Suppressor macrophage treated with lipopolysaccharide for 1 hour (primary cell): ENCODE measurements around the gene UBE2G2.
A peak's percentile ranks its signal among the peaks of the same experiment; 100 is the strongest.

ENCODE experiments used
- DNase-seq, 3 donors: peaks; one replicate each; pipeline ENCODE4 v3.0.0-alpha.2; 2020 to 2022

Gene UBE2G2

GRCh38 chr21:44762221-44763049, 39.2 kb downstream of the UBE2G2 start:
- DNase-seq, result no peak

- DNase-seq, result no peak
Measured at GRCh38 chr21:44761747-44762208, 39.8 kb downstream of the UBE2G2 start.

- DNase-seq, result no peak
Measured at GRCh38 chr21:44761011-44761729, 40.5 kb downstream of the UBE2G2 start.

GRCh38 chr21:44760376-44760775, 41.2 kb downstream of the UBE2G2 start:
- DNase-seq, result no peak

- DNase-seq, result no peak
Measured at GRCh38 chr21:44759628-44760285, 41.9 kb downstream of the UBE2G2 start.

- no peak for DNase-seq
Measured at GRCh38 chr21:44758781-44759627, 42.6 kb downstream of the UBE2G2 start.

- DNase-seq, result no peak
Measured at GRCh38 chr21:44758141-44758561, 43.5 kb downstream of the UBE2G2 start.

GRCh38 chr21:44757731-44758130, 43.9 kb downstream of the UBE2G2 start:
- DNase-seq, result no peak

- DNase-seq, result no peak
Measured at GRCh38 chr21:44756423-44757185, 45.0 kb downstream of the UBE2G2 start.

GRCh38 chr21:44755227-44755626, 46.4 kb downstream of the UBE2G2 start:
- peak in 1 of 3 donors; percentile 13 for DNase-seq

GRCh38 chr21:44753357-44753756, 48.3 kb downstream of the UBE2G2 start:
- DNase-seq, result no peak

- no peak for DNase-seq
Measured at GRCh38 chr21:44752671-44753235, 48.9 kb downstream of the UBE2G2 start.

GRCh38 chr21:44751799-44752636, 49.6 kb downstream of the UBE2G2 start:
- DNase-seq, result no peak

- DNase-seq, result no peak
Measured at GRCh38 chr21:44751186-44751798, 50.3 kb downstream of the UBE2G2 start.

GRCh38 chr21:44750675-44751025, 51.0 kb downstream of the UBE2G2 start:
- DNase-seq, result no peak

- no peak for DNase-seq
Measured at GRCh38 chr21:44749759-44750674, 51.6 kb downstream of the UBE2G2 start.

GRCh38 chr21:44749116-44749758, 52.4 kb downstream of the UBE2G2 start:
- DNase-seq, result no peak

GRCh38 chr21:44748621-44749020, 53.0 kb downstream of the UBE2G2 start:
- DNase-seq, result no peak
